Heart left ventricle (tissue), 16 donors: ENCODE measurements around the gene RTP3. TPM values are rescaled to one million over a fixed set of nuclear protein-coding genes. Genes with fewer than 3 reads are reported as not detected.

Experiments used
- ATAC-seq, 4 donors: fragments of 200-7000 bp; cut with Tn5 transposase; one replicate each; pipeline ENCODE4 v1.9.1; 2020 to 2022; ENCODE audit warnings: moderate library complexity in 4 of 4, mild to moderate bottlenecking in 3 of 4, moderate number of reproducible peaks in 1 of 4
- DNase-seq, 5 donors: peaks; one replicate each; pipeline ENCODE4 v3.0.0-alpha.2; 2020
- H3K27ac ChIP-seq, 12 donors: fragments of 200-600 bp; sonication (generic) in 4 of 12; one replicate each; pipeline versions ENCODE4 v1.5.0 to v1.8.0; 2016 to 2022; ENCODE audit warnings: mild to moderate bottlenecking in 2 of 12
- H3K27me3 ChIP-seq, 9 donors: fragments of 200-600 bp; sonication (generic) in 2 of 9; one replicate each; pipeline versions ENCODE4 v1.5.1 to v1.8.0; 2016 to 2022; ENCODE audit warnings: mild to moderate bottlenecking in 3 of 9
- H3K36me3 ChIP-seq, 9 donors: fragments of 200-600 bp; sonication (generic) in 2 of 9; one replicate each; pipeline versions ENCODE4 v1.5.0 to v1.8.0; 2018 to 2022; ENCODE audit warnings: mild to moderate bottlenecking in 2 of 9
- H3K4me1 ChIP-seq, 12 donors: fragments of 200-600 bp; sonication (generic) in 4 of 12; one replicate each; pipeline versions ENCODE4 v1.5.0 to v1.8.0; 2016 to 2022; ENCODE audit warnings: mild to moderate bottlenecking in 3 of 12
- H3K4me3 ChIP-seq, 12 donors: fragments of 200-600 bp; sonication (generic) in 4 of 12; one replicate each; pipeline versions ENCODE4 v1.5.0 to v1.8.0; 2017 to 2022; ENCODE audit warnings: mild to moderate bottlenecking in 9 of 12, moderate library complexity in 4 of 12
- H3K9me3 ChIP-seq, 12 donors: fragments of 200-600 bp; sonication (generic) in 4 of 12; one replicate each; pipeline versions ENCODE4 v1.5.0 to v1.8.0; 2016 to 2022; ENCODE audit warnings: mild to moderate bottlenecking in 1 of 12
- POLR2A ChIP-seq, 2 donors: fragments of 450-650 bp; IDR thresholded peaks; one replicate each; pipeline ENCODE4 v1.6.1; 2017; ENCODE audit warnings: antibody characterized with exemption in 2 of 2, mild to moderate bottlenecking in 2 of 2, moderate library complexity in 2 of 2
- WGBS, 4 donors: extraction: QIAGEN DNeasy Blood & Tissue Kit in 2 of 4; methylation state at CpG; one replicate each; pipeline versions ENCODE4 v1.1.5 to v1.1.7; 2013 to 2018; 5-methylcytosine and 5-hydroxymethylcytosine counted together
- intact Hi-C, 10 donors: fragments of 100-400 bp; cut with DNase I; formaldehyde crosslinking; loops; one replicate each; pipeline versions ENCODE4 v1.11.1 to v1.14.2; 2022
- polyA plus RNA-seq, 2 donors: library from polyadenylated mRNA; stranded (reverse); fragments of 200-250 nt; gene quantifications; one replicate each; pipeline ENCODE4 v1.2.3, GENCODE V29; 2013
- total RNA-seq, 9 donors: library from RNA; depleted of rRNA in 2 of 9; stranded (reverse); fragments of >200 nt in 2 of 9; fragmentation: NEBNext Ultra II Directional in 3 of 9; extraction: Animal tissue kit (Norgen Biotek cat#: 25700) in 3 of 9; gene quantifications; one replicate each; pipeline versions ENCODE4 v1.1.0 to v1.2.4, GENCODE V29; 2016 to 2023
- TF ChIP-seq, protein P1 (sequence below), 12 donors: fragments of 200-600 bp; sonication (generic) in 4 of 12; IDR thresholded peaks; one replicate each; pipeline versions ENCODE4 v1.5.0 to v1.8.0; 2018 to 2022; ENCODE audit warnings: antibody characterized with exemption in 12 of 12, mild to moderate bottlenecking in 5 of 12
- donor health status: ischemic (EF 13 %, LVEDD 7.1; RV severe dilation, severe dysfunction).
- donor health status: healthy with polysubstance abuse.
- donor health status: DM: no; HTN: yes; CAD: no.
- donor health status: DM: no; HTN: no; CAD: no.
- donor health status: ischemic (EF 25% LVEDD 6.9; RV normal size, moderate dysfunction).
- donor health status: ischemic (EF 25% LVEDD 5.7; RV mildly dilated, moderate dysfunction).
- donor health status: healthy.
- donor health status: DM: yes; HTN: yes; CAD: no.
- donor health status: ischemic (EF 35%, LVEDD 5.7; RV mildly dilated, moderate dysfunction).
- donor health status: nonischemic (EF 11% LVEDD 7.7; RV severe dilation, severe dysfunction).
- donor health status: DM: yes; HTN: yes; CAD: no.
- donor health status: PGD.
- donor health status: ischemic (EF 29% LVEDD 5.4; RV normal size, mild dysfunction).
- donor health status: nonischemic (EF 23%, LVEDD 6.1; RV moderate dilation, normal function).

Gene RTP3
- total and polyA plus RNA-seq, 11 donors, result not detected

DNA sequence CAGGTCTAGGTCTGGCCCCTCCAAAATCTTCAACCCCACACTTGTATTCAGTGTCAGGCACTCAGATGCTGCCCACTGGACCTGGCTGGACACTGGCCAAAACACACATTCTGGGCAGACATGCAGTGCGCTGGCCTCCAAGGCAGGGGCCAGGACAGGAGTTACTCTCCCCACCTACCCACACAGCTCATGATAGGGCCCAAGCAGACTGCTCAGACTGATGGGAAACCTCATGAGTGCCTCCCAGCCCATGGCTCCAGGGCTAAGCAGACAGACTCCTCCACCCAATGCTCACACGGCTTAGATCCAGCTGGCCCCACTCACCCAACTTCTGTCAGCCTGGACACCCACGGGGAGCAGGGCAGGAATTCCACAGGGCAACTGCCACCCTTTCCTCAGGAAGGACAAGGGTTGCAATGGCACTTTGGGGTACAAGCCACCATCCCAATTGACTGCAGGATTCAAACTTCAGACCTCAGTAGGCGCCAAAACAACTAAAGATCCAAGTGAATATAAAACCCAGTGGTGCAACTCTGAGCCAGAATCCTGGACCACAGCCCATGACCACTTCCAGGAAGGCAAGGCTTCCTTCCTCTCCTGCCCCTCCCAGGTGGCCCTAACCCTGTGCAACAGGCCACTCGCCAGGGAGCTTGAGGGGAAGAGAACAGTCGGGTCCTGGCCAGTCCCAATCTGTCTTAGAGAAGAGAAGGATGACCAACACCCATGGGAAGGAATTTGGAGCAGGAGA is 34.5 kb upstream of the RTP3 start:
- ATAC-seq, result peak; percentile 60 to 86 (median 64)
- no peak for TF ChIP-seq POLR2A (IDR thresholded peaks at IDR 0.05)
- TF ChIP-seq, protein P1, sequence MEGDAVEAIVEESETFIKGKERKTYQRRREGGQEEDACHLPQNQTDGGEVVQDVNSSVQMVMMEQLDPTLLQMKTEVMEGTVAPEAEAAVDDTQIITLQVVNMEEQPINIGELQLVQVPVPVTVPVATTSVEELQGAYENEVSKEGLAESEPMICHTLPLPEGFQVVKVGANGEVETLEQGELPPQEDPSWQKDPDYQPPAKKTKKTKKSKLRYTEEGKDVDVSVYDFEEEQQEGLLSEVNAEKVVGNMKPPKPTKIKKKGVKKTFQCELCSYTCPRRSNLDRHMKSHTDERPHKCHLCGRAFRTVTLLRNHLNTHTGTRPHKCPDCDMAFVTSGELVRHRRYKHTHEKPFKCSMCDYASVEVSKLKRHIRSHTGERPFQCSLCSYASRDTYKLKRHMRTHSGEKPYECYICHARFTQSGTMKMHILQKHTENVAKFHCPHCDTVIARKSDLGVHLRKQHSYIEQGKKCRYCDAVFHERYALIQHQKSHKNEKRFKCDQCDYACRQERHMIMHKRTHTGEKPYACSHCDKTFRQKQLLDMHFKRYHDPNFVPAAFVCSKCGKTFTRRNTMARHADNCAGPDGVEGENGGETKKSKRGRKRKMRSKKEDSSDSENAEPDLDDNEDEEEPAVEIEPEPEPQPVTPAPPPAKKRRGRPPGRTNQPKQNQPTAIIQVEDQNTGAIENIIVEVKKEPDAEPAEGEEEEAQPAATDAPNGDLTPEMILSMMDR (IDR thresholded peaks at IDR 0.05), result no peak
- peak in 4 of 5 donors; percentile 57 to 78 (median 62) for DNase-seq
- 41 to 59% (median 51%) methylated on average over 3 to 6 of the region's 6 CpGs for WGBS, 4 donors
- Histone ChIP-seq H3K9me3 (peaks cover 0 to 6% (median 0%) of the 10 kb centered on the region in 12 donors), H3K36me3 (no peaks in the 10 kb centered on the region), H3K27ac (peak overlapping the region; percentile 39 to 82 (median 72)), H3K4me3 (peak overlapping the region in 11 of 12 donors; percentile 2 to 50 (median 44)), H3K27me3 (peaks cover 0 to 28% (median 0%) of the 10 kb centered on the region in 9 donors), H3K4me1 (peaks cover 0 to 37% (median 18%) of the 10 kb centered on the region in 12 donors)
- intact Hi-C loops, result no loop called here

DNA sequence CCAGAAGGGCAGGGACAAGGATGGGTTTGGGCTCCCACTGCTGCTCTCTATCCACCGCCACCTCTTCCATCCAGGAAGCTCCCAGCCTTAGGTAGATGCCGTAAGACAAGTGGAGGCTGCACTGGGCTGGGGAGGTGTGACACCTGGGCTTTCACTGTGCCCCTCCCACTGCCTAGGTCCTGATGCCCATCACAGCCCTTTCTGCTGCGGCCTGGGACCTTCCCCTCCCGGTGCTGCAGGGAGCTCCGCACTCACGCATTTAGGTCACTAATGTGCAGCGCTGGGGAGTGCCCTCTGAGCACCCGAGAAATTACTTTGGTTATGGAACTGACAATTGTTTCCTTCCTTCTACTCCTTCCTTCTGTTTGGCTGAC is 33.9 kb upstream of the RTP3 start:
- intact Hi-C loops, result no loop called here
- H3K27ac ChIP-seq, result peak overlapping the region in 9 of 12 donors; percentile 19 to 80 (median 74)
- WGBS, 4 donors, result 64 to 75% (median 68%) methylated on average over 7 to 8 of the region's 8 CpGs
- DNase-seq (no peak), ATAC-seq (no peak)
- peak overlapping the region in 7 of 12 donors; percentile 22 to 50 (median 45) for H3K4me3 ChIP-seq
- no peaks in the 10 kb centered on the region for H3K36me3 ChIP-seq
- peaks cover 0 to 42% (median 21%) of the 10 kb centered on the region in 12 donors for H3K4me1 ChIP-seq
- no peak for TF ChIP-seq POLR2A (IDR thresholded peaks at IDR 0.05)
- TF ChIP-seq, protein P1 (IDR thresholded peaks at IDR 0.05), result no peak
- peaks cover 0 to 6% (median 0%) of the 10 kb centered on the region in 12 donors for H3K9me3 ChIP-seq
- H3K27me3 ChIP-seq, result peaks cover 0 to 28% (median 0%) of the 10 kb centered on the region in 9 donors

DNA sequence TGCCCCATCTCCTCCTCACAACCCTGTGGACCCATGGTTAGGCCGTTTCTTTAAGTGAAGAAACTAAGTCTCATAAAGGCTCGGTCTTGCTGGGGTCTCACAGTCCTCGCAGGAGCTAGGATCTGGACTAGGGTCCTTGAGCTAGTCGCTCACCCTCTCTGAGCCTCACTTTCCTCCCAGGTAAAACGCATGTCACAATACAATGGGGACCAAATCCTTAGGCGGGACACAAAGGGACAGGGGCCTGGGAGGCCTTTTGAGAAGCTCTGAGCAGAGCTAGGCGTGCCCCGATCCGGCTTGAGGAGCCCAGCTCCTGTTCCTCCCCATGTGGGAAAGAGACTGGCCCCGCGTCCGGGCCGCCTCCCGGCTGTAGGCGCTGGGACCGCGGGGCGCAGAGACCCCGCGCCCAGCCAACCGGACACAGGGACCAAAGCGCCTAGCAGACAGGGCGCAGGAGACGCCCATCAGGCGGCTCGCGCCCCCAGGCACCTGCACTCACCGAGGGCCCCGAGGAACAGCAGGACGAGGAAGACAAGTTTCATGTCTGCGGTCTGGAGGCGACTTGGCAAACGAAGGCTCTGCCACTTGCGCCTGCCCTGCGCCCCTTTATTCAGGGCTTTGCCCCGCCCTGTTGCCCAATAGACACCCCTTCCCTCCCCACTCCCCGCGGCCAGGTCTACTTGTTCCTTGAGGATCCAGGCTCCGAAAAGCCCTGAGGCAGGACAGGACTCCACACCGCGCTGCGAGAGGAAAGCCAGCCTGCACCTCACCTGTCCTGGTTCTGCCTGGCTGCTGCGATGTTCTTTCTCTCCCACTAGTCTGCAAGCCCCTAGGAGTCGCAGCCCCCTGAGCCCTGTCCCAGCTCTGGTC is 33.2 kb upstream of the RTP3 start, which contains the start of gene LTF:
Gene LTF (minus strand): TSS at position 580 of the 870 bp plus-strand sequence. CDS start 38 bp downstream, at position 542.
- TF ChIP-seq POLR2A (IDR thresholded peaks at IDR 0.05), result no peak
- TF ChIP-seq, protein P1 (IDR thresholded peaks at IDR 0.05), result no peak
- ATAC-seq (no peak), DNase-seq (peak in 1 of 5 donors; percentile 20)
- WGBS, 4 donors, result 31 to 40% (median 36%) methylated on average over 20 to 44 of the region's 44 CpGs
- Histone ChIP-seq H3K4me1 (peaks cover 0 to 47% (median 23%) of the 10 kb centered on the region in 12 donors), H3K9me3 (peaks cover 0 to 6% (median 0%) of the 10 kb centered on the region in 12 donors), H3K27ac (peak within 1 kb of the TSS in 9 of 12 donors; percentile 19 to 80 (median 74)), H3K27me3 (peaks cover 0 to 28% (median 0%) of the 10 kb centered on the region in 9 donors), H3K36me3 (no peaks in the 10 kb centered on the region), H3K4me3 (peak within 1 kb of the TSS in 7 of 12 donors; percentile 22 to 50 (median 45))
- intact Hi-C loops, result no loop called here
